Mononuclear cell (primary cell): ENCODE measurements around the gene SH2D3C. TPM values are rescaled to one million over a fixed set of nuclear protein-coding genes. Genes with fewer than 3 reads are reported as not detected.
A peak's percentile ranks its signal among the peaks of the same experiment; 100 is the strongest.

Experiments
- H3K27me3 ChIP-seq: 2 replicates; pipeline ENCODE4 v1.6.0; 2011; ENCODE audit warnings: low read length, control low read depth; ENCODE audit not compliant: insufficient read depth
- H3K4me1 ChIP-seq: 2 replicates; pipeline ENCODE4 v1.5.1; 2011; ENCODE audit warnings: mild to moderate bottlenecking, low read length, control low read depth; ENCODE audit not compliant: insufficient read depth
- H3K4me3 ChIP-seq: 2 replicates; pipeline ENCODE4 v1.5.1; 2011; ENCODE audit warnings: mild to moderate bottlenecking, low read length, moderate library complexity
- H3K9me3 ChIP-seq: 2 replicates; pipeline ENCODE4 v1.5.1; 2011; ENCODE audit warnings: low read depth, mild to moderate bottlenecking, control low read depth, low read length
- total RNA-seq: library from RNA; depleted of rRNA; stranded (reverse); fragments of >200 nt; gene quantifications from one replicate; pipeline ENCODE4 v1.2.3, GENCODE V29; 2012

The SH2D3C gene
- total RNA-seq, 1 donor: 12.6 TPM

GRCh38 chr9:127780126-127780885 is 1.8 kb upstream of the SH2D3C start:
- H3K4me3 ChIP-seq: no peak overlapping the region
- H3K9me3 ChIP-seq: no peaks in the 10 kb centered on the region
- peaks cover 83% of the 10 kb centered on the region for H3K4me1 ChIP-seq
- no peaks in the 10 kb centered on the region for H3K27me3 ChIP-seq

GRCh38 chr9:127779136-127779981 is 893 bp upstream of the SH2D3C start:
- Histone ChIP-seq H3K4me3 (peak overlapping the region; percentile 82), H3K9me3 (no peaks in the 10 kb centered on the region), H3K27me3 (no peaks in the 10 kb centered on the region), H3K4me1 (peaks cover 86% of the 10 kb centered on the region)

GRCh38 chr9:127777368-127777980 is 992 bp downstream of the SH2D3C start:
- Histone ChIP-seq H3K4me3 (peak overlapping the region; percentile 82), H3K27me3 (no peaks in the 10 kb centered on the region), H3K9me3 (no peaks in the 10 kb centered on the region), H3K4me1 (peaks cover 85% of the 10 kb centered on the region)

- Histone ChIP-seq H3K9me3 (no peaks in the 10 kb centered on the region), H3K4me3 (peak overlapping the region; percentile 82), H3K27me3 (no peaks in the 10 kb centered on the region), H3K4me1 (peaks cover 85% of the 10 kb centered on the region)
Measured at GRCh38 chr9:127776924-127777289, 1.6 kb downstream of the SH2D3C start.

GRCh38 chr9:127776195-127776923 is 2.1 kb downstream of the SH2D3C start:
- Histone ChIP-seq H3K27me3 (no peaks in the 10 kb centered on the region), H3K4me1 (peaks cover 85% of the 10 kb centered on the region), H3K4me3 (peak overlapping the region; percentile 82), H3K9me3 (no peaks in the 10 kb centered on the region)

- Histone ChIP-seq H3K4me1 (peaks cover 85% of the 10 kb centered on the region), H3K27me3 (no peaks in the 10 kb centered on the region), H3K9me3 (no peaks in the 10 kb centered on the region), H3K4me3 (no peak overlapping the region)
Measured at GRCh38 chr9:127773981-127774380, 4.5 kb downstream of the SH2D3C start.

- Histone ChIP-seq H3K4me1 (peaks cover 87% of the 10 kb centered on the region), H3K4me3 (no peak overlapping the region), H3K9me3 (no peaks in the 10 kb centered on the region), H3K27me3 (no peaks in the 10 kb centered on the region)
Measured at GRCh38 chr9:127773272-127773671, 5.2 kb downstream of the SH2D3C start.

- H3K4me1 ChIP-seq: peaks cover 93% of the 10 kb centered on the region
- H3K9me3 ChIP-seq: no peaks in the 10 kb centered on the region
- H3K27me3 ChIP-seq: no peaks in the 10 kb centered on the region
- H3K4me3 ChIP-seq: no peak overlapping the region
Measured at GRCh38 chr9:127772603-127773002, 5.9 kb downstream of the SH2D3C start.

- H3K4me1 ChIP-seq: peaks cover 98% of the 10 kb centered on the region
- no peak overlapping the region for H3K4me3 ChIP-seq
- no peaks in the 10 kb centered on the region for H3K9me3 ChIP-seq
- no peaks in the 10 kb centered on the region for H3K27me3 ChIP-seq
Measured at GRCh38 chr9:127771570-127772189, 6.8 kb downstream of the SH2D3C start.

- Histone ChIP-seq H3K4me3 (peak overlapping the region; percentile 42), H3K27me3 (no peaks in the 10 kb centered on the region), H3K4me1 (peaks cover 98% of the 10 kb centered on the region), H3K9me3 (no peaks in the 10 kb centered on the region)
Measured at GRCh38 chr9:127770905-127771569, 7.4 kb downstream of the SH2D3C start.

- H3K27me3 ChIP-seq: no peaks in the 10 kb centered on the region
- peaks cover 95% of the 10 kb centered on the region for H3K4me1 ChIP-seq
- no peaks in the 10 kb centered on the region for H3K9me3 ChIP-seq
- peak overlapping the region; percentile 42 for H3K4me3 ChIP-seq
Measured at GRCh38 chr9:127770583-127770904, 7.9 kb downstream of the SH2D3C start.

- H3K4me1 ChIP-seq: peaks cover 93% of the 10 kb centered on the region
- H3K4me3 ChIP-seq: no peak overlapping the region
- no peaks in the 10 kb centered on the region for H3K27me3 ChIP-seq
- H3K9me3 ChIP-seq: no peaks in the 10 kb centered on the region
Measured at GRCh38 chr9:127769929-127770582, 8.4 kb downstream of the SH2D3C start.

- no peaks in the 10 kb centered on the region for H3K9me3 ChIP-seq
- peaks cover 84% of the 10 kb centered on the region for H3K4me1 ChIP-seq
- H3K4me3 ChIP-seq: no peak overlapping the region
- no peaks in the 10 kb centered on the region for H3K27me3 ChIP-seq
Measured at GRCh38 chr9:127769101-127769500, 9.4 kb downstream of the SH2D3C start.

- H3K27me3 ChIP-seq: no peaks in the 10 kb centered on the region
- H3K4me1 ChIP-seq: peaks cover 84% of the 10 kb centered on the region
- no peak overlapping the region for H3K4me3 ChIP-seq
- H3K9me3 ChIP-seq: no peaks in the 10 kb centered on the region
Measured at GRCh38 chr9:127768698-127769097, 9.8 kb downstream of the SH2D3C start.
